CD8-positive, alpha-beta memory T cell (primary cell): ENCODE data around the gene SNTB2. TPM values are rescaled to one million over a fixed set of nuclear protein-coding genes. Genes with fewer than 3 reads are reported as not detected.
A peak's percentile ranks its signal among the peaks of the same experiment; 100 is the strongest.
"Not testable (repeated sequence)": the region's sequence is repeated elsewhere in the genome, so short reads cannot be mapped to it uniquely, and the experiment has no call there.

Experiments used
- CTCF ChIA-PET: fragments of 350-600 bp; sonication (Branson Sonifier 250); formaldehyde crosslinking; loops from one replicate; lab custom pipeline; 2021; ENCODE audit warnings: antibody characterized with exemption; lab: Charles Lee
- POLR2A ChIA-PET: fragments of 350-600 bp; sonication (Branson Sonifier 250); formaldehyde crosslinking; loops from one replicate; lab custom pipeline; 2021; ENCODE audit warnings: antibody characterized with exemption; lab: Charles Lee
- DNase-seq, 5 donors: peaks; one replicate each; pipeline versions ENCODE4 v3.0.0 to v3.0.0-alpha.2; 2020 to 2022; ENCODE audit warnings: mixed read lengths in 1 of 5
- H3K27ac ChIP-seq: one replicate; pipeline ENCODE4 v1.7.0; 2013; ENCODE audit warnings: low read depth, mild to moderate bottlenecking, low read length, moderate library complexity
- H3K27me3 ChIP-seq: 2 replicates; pipeline ENCODE4 v1.7.0; 2013; ENCODE audit warnings: low read length, mild to moderate bottlenecking; ENCODE audit not compliant: insufficient read depth, poor library complexity, severe bottlenecking
- H3K36me3 ChIP-seq: 2 replicates; pipeline ENCODE4 v1.7.0; 2013; ENCODE audit warnings: mild to moderate bottlenecking, low read length, moderate library complexity; ENCODE audit not compliant: insufficient read depth
- H3K4me1 ChIP-seq: 2 replicates; pipeline ENCODE4 v1.7.0; 2013; ENCODE audit warnings: mild to moderate bottlenecking, low read length, moderate library complexity; ENCODE audit not compliant: insufficient read depth
- H3K4me3 ChIP-seq: 2 replicates; pipeline ENCODE4 v1.7.0; 2013; ENCODE audit warnings: mild to moderate bottlenecking, low read length
- H3K9me3 ChIP-seq: 2 replicates; pipeline ENCODE4 v1.7.0; 2013; ENCODE audit warnings: mild to moderate bottlenecking, low read length
- H3K27ac Mint-ChIP-seq, 8 donors: one replicate each; pipeline ENCODE4 v1.8.0; 2020 to 2021; ENCODE audit warnings: mixed read lengths in 8 of 8, mild to moderate bottlenecking in 6 of 8, inconsistent platforms in 3 of 8, moderate library complexity in 3 of 8
- H3K27me3 Mint-ChIP-seq, 2 donors: one replicate each; pipeline ENCODE4 v1.8.0; 2020 to 2021; ENCODE audit warnings: mixed read lengths in 2 of 2, mild to moderate bottlenecking in 1 of 2, moderate library complexity in 1 of 2
- H3K36me3 Mint-ChIP-seq, 3 donors: one replicate each; pipeline ENCODE4 v1.8.0; 2020 to 2021; ENCODE audit warnings: mixed read lengths in 3 of 3, inconsistent platforms in 1 of 3, mild to moderate bottlenecking in 1 of 3
- H3K4me1 Mint-ChIP-seq, 3 donors: one replicate each; pipeline ENCODE4 v1.8.0; 2020 to 2021; ENCODE audit warnings: mixed read lengths in 3 of 3, inconsistent platforms in 1 of 3, mild to moderate bottlenecking in 1 of 3
- H3K4me3 Mint-ChIP-seq, 7 donors: one replicate each; pipeline ENCODE4 v1.8.0; 2020 to 2021; ENCODE audit warnings: mixed read lengths in 7 of 7, mild to moderate bottlenecking in 6 of 7, moderate library complexity in 4 of 7, inconsistent platforms in 2 of 7
- H3K9me3 Mint-ChIP-seq, 5 donors: one replicate each; pipeline ENCODE4 v1.8.0; 2020 to 2022; ENCODE audit warnings: mixed read lengths in 5 of 5, mild to moderate bottlenecking in 3 of 5, moderate library complexity in 2 of 5, inconsistent platforms in 1 of 5
- polyA plus RNA-seq: library from polyadenylated mRNA; unstranded; fragments of 300-500 nt; fragmentation: Illumina TruSeq; gene quantifications from one replicate; pipeline ENCODE4 v1.2.3, GENCODE V29; 2021
- total RNA-seq, 2 experiments: library from RNA; stranded (reverse); gene quantifications; one replicate each; pipeline ENCODE4 v1.2.3, GENCODE V29; 2021

Gene SNTB2
- total and polyA plus RNA-seq, 3 experiments from 2014 or later, result 13.6 to 28.2 (median 14.9) TPM

GRCh38 chr16:69294051-69294450 is 107.1 kb downstream of the SNTB2 start:
- Mint-ChIP-seq H3K36me3 (peaks cover 0 to 21% (median 0%) of the 10 kb centered on the region in 3 donors), H3K4me1 (no peaks in the 10 kb centered on the region), H3K9me3 (no peaks in the 10 kb centered on the region), H3K4me3 (no peak overlapping the region), H3K27ac (peak overlapping the region in 1 of 8 donors; percentile 3), H3K27me3 (no peaks in the 10 kb centered on the region)
- Histone ChIP-seq H3K36me3 (no peaks in the 10 kb centered on the region), H3K9me3 (no peaks in the 10 kb centered on the region), H3K4me3 (no peak overlapping the region), H3K27me3 (no peaks in the 10 kb centered on the region), H3K27ac (no peak overlapping the region), H3K4me1 (no peaks in the 10 kb centered on the region)
- POLR2A ChIA-PET, result no interaction called here
- no peak for DNase-seq
- CTCF ChIA-PET, result no interaction called here

- H3K4me1 ChIP-seq, H3K4me3 Mint-ChIP-seq, H3K9me3 ChIP-seq, H3K4me3 ChIP-seq, H3K27me3 ChIP-seq, H3K36me3 ChIP-seq, H3K9me3 Mint-ChIP-seq, H3K27ac ChIP-seq, CTCF ChIA-PET, H3K4me1 Mint-ChIP-seq, DNase-seq, H3K27me3 Mint-ChIP-seq: not testable (repeated sequence)
- peaks cover 0 to 36% (median 3%) of the 10 kb centered on the region in 3 donors for H3K36me3 Mint-ChIP-seq
- peak overlapping the region in 1 of 8 donors; percentile 30 for H3K27ac Mint-ChIP-seq
- POLR2A ChIA-PET, result interaction anchor here (0.6 kb wide), 1 partner anchor 969 kb away, joined by 4 read pairs; no protein-coding TSS in a partner anchor
Observed at GRCh38 chr16:69296771-69297170, 109.8 kb downstream of the SNTB2 start.

GRCh38 chr16:69298261-69298660 is 111.3 kb downstream of the SNTB2 start:
- H3K9me3 ChIP-seq, result no peaks in the 10 kb centered on the region
- peaks cover 4% of the 10 kb centered on the region for H3K36me3 ChIP-seq
- no peak overlapping the region for H3K4me3 ChIP-seq
- H3K4me1 ChIP-seq, result no peaks in the 10 kb centered on the region
- no peak overlapping the region for H3K27ac ChIP-seq
- DNase-seq, result no peak
- H3K36me3 Mint-ChIP-seq, result peaks cover 0 to 40% (median 3%) of the 10 kb centered on the region in 3 donors
- ChIA-PET POLR2A (no interaction called here), CTCF (no interaction called here)
- no peak overlapping the region for H3K4me3 Mint-ChIP-seq
- no peaks in the 10 kb centered on the region for H3K27me3 ChIP-seq
- H3K27me3 Mint-ChIP-seq, result no peaks in the 10 kb centered on the region
- H3K9me3 Mint-ChIP-seq, result no peaks in the 10 kb centered on the region
- H3K27ac Mint-ChIP-seq, result peak overlapping the region in 1 of 8 donors; percentile 51
- H3K4me1 Mint-ChIP-seq, result no peaks in the 10 kb centered on the region

GRCh38 chr16:69301187-69301586 is 114.2 kb downstream of the SNTB2 start:
- ChIA-PET POLR2A (no interaction called here), CTCF (interaction anchor here (1.1 kb wide), 1 partner anchor 39 kb away, joined by 3 read pairs; no protein-coding TSS in a partner anchor)
- H3K27me3 Mint-ChIP-seq, result no peaks in the 10 kb centered on the region
- H3K9me3 Mint-ChIP-seq, result no peaks in the 10 kb centered on the region
- DNase-seq, result no peak
- peaks cover 4% of the 10 kb centered on the region for H3K36me3 ChIP-seq
- no peak overlapping the region for H3K27ac Mint-ChIP-seq
- no peaks in the 10 kb centered on the region for H3K4me1 ChIP-seq
- H3K27me3 ChIP-seq, result no peaks in the 10 kb centered on the region
- H3K27ac ChIP-seq, result no peak overlapping the region
- H3K4me3 Mint-ChIP-seq, result no peak overlapping the region
- peaks cover 0 to 38% (median 8%) of the 10 kb centered on the region in 3 donors for H3K36me3 Mint-ChIP-seq
- H3K4me3 ChIP-seq, result no peak overlapping the region
- H3K9me3 ChIP-seq, result no peaks in the 10 kb centered on the region
- H3K4me1 Mint-ChIP-seq, result no peaks in the 10 kb centered on the region

GRCh38 chr16:69301861-69302260 is 114.9 kb downstream of the SNTB2 start:
- Mint-ChIP-seq H3K4me3 (no peak overlapping the region), H3K4me1 (no peaks in the 10 kb centered on the region), H3K36me3 (peaks cover 0 to 37% (median 8%) of the 10 kb centered on the region in 3 donors), H3K27ac (peak overlapping the region in 1 of 8 donors; percentile 43), H3K9me3 (no peaks in the 10 kb centered on the region), H3K27me3 (no peaks in the 10 kb centered on the region)
- ChIA-PET CTCF (interaction anchor here (1.1 kb wide), 1 partner anchor 38 kb away, joined by 3 read pairs; no protein-coding TSS in a partner anchor), POLR2A (no interaction called here)
- Histone ChIP-seq H3K27ac (no peak overlapping the region), H3K27me3 (no peaks in the 10 kb centered on the region), H3K36me3 (peaks cover 4% of the 10 kb centered on the region), H3K4me1 (no peaks in the 10 kb centered on the region), H3K4me3 (no peak overlapping the region), H3K9me3 (no peaks in the 10 kb centered on the region)
- no peak for DNase-seq

- Mint-ChIP-seq H3K4me1 (no peaks in the 10 kb centered on the region), H3K27me3 (no peaks in the 10 kb centered on the region), H3K36me3 (peaks cover 0 to 37% (median 8%) of the 10 kb centered on the region in 3 donors), H3K9me3 (no peaks in the 10 kb centered on the region), H3K27ac (peak overlapping the region in 2 of 8 donors; percentile 19 to 55), H3K4me3 (no peak overlapping the region)
- POLR2A ChIA-PET, result no interaction called here
- peaks cover 4% of the 10 kb centered on the region for H3K36me3 ChIP-seq
- H3K27me3 ChIP-seq, result no peaks in the 10 kb centered on the region
- H3K9me3 ChIP-seq, result no peaks in the 10 kb centered on the region
- H3K4me1 ChIP-seq, result no peaks in the 10 kb centered on the region
- no peak overlapping the region for H3K27ac ChIP-seq
- no peak overlapping the region for H3K4me3 ChIP-seq
- CTCF ChIA-PET, result interaction anchor here (1.0 kb wide), 1 partner anchor 152 kb away, joined by 3 read pairs; no protein-coding TSS in a partner anchor
- DNase-seq, result no peak
Observed at GRCh38 chr16:69302301-69302700, 115.3 kb downstream of the SNTB2 start.

GRCh38 chr16:69306031-69306430 is 119.1 kb downstream of the SNTB2 start:
- Histone ChIP-seq H3K27ac (no peak overlapping the region), H3K36me3 (no peaks in the 10 kb centered on the region), H3K9me3 (no peaks in the 10 kb centered on the region), H3K27me3 (no peaks in the 10 kb centered on the region), H3K4me3 (no peak overlapping the region), H3K4me1 (peaks cover 5% of the 10 kb centered on the region)
- ChIA-PET POLR2A (no interaction called here), CTCF (interaction anchor here (0.7 kb wide), 1 partner anchor 459 kb away, joined by 3 read pairs; no protein-coding TSS in a partner anchor)
- no peak for DNase-seq
- peak overlapping the region in 4 of 8 donors; percentile 9 to 36 (median 31) for H3K27ac Mint-ChIP-seq
- H3K4me3 Mint-ChIP-seq, result peak overlapping the region in 1 of 7 donors; percentile 15
- H3K4me1 Mint-ChIP-seq, result peaks cover 7 to 11% (median 8%) of the 10 kb centered on the region in 3 donors
- peaks cover 0 to 17% (median 8%) of the 10 kb centered on the region in 3 donors for H3K36me3 Mint-ChIP-seq
- H3K27me3 Mint-ChIP-seq, result no peaks in the 10 kb centered on the region
- no peaks in the 10 kb centered on the region for H3K9me3 Mint-ChIP-seq

GRCh38 chr16:69307091-69307490 is 120.1 kb downstream of the SNTB2 start:
- H3K36me3 Mint-ChIP-seq, result peaks cover 0 to 14% (median 5%) of the 10 kb centered on the region in 3 donors
- Histone ChIP-seq H3K4me1 (peaks cover 5% of the 10 kb centered on the region), H3K27me3 (no peaks in the 10 kb centered on the region), H3K9me3 (no peaks in the 10 kb centered on the region), H3K27ac (no peak overlapping the region), H3K4me3 (no peak overlapping the region), H3K36me3 (no peaks in the 10 kb centered on the region)
- DNase-seq, result no peak
- no peak overlapping the region for H3K4me3 Mint-ChIP-seq
- ChIA-PET POLR2A (no interaction called here), CTCF (no interaction called here)
- H3K27me3 Mint-ChIP-seq, result no peaks in the 10 kb centered on the region
- no peaks in the 10 kb centered on the region for H3K9me3 Mint-ChIP-seq
- peak overlapping the region in 1 of 8 donors; percentile 27 for H3K27ac Mint-ChIP-seq
- H3K4me1 Mint-ChIP-seq, result peaks cover 10 to 15% (median 12%) of the 10 kb centered on the region in 3 donors
